ENCODE results near the gene NDUFAF2.
"Not testable (repeated sequence)": the region's sequence is repeated elsewhere in the genome, so short reads cannot be mapped to it uniquely, and the experiment has no call there.

The NDUFAF2 gene

DNA sequence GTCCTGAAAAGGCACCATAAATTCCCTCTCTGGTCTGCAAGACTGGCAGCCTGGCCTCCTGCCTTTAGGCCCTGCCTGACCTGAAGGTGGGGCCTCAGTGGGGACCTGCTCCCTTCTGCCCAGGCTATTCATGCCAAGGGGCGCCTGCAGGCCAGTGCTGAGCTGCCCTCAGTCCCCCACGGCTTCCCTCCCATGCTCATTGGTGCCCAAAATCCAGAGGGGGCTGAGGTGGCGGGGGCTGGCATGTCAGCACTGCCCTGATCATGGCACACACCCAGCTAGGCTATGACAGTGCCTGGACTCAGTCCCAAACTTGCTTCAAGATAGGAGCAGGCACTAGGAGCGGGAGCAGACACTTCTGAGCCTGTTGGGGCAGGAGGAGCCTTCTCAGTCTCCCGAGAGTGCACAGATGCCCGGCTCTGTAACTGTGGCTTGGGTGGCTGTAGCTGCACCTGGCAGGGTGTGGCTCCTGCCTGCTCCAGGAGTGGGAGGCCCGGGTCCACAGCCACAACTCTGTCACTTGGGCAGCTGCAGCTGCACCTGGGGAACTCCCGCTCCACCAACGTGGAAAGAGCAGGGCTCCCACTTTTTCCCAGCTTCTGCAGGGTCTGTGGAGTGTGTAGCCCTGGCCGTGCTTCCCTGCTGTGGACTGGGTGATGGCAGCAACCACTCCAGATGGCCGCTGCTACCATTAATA, 49.0 kb downstream of the NDUFAF2 start:
- no peak for DNase-seq

DNA sequence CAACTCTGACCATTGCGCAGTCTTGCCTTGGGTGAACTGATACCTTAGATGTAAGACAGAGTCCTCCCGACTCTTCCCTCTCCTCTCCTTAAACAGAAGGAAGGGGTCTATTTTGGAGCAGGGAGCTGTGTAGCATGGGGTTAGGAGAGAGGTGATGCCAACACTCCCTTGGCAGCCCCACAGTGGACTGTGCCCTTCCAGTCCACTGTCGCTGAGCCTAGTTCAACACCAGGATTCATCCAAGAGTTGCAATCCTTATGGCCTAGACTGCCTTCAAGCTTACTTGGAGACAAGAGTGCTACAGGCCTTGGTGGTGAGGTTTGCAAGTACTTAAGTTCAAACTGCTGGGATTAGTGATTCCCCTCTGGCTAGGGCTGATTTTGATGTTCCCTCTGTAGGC, 51.4 kb downstream of the NDUFAF2 start:
- no peak for DNase-seq

DNA sequence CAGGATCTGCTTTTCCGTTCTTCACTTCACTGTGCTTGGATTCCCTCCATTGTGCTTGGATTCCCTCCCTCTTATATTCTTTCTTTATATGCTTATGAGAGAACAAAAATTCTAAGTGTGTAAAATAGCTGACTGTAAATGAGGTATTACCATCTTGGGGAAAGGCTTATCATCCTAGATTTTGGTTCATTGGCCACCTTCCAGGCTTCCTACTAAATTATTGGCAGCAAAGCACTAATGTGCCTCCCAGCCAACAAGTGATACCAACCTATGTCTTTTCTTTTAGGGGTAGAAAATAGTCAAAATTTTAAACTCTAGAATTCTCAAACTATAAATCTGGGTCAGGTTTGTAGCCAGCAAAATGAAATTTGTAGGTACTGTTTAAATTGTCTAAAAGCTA, 52.7 kb downstream of the NDUFAF2 start:
- no peak for DNase-seq

DNA sequence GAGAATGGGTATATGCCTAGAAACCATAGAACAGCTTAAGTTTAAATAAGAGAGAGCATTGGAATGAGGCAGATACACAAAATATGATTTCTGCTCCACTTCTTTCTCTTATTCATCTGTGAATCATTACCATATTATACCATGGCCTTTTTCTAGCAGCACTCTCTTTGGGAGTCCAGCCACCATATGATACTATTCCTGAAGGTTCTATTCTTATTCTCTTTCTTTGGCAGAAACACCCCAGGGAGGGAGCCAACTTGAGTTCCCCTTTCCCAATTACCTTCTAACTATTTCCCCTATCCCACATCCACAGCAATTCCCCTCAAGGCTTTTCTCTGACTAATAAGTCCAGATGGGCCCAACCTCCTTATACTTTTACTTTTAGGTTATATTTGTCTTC, 55.9 kb downstream of the NDUFAF2 start:
- DNase-seq = no peak

DNA sequence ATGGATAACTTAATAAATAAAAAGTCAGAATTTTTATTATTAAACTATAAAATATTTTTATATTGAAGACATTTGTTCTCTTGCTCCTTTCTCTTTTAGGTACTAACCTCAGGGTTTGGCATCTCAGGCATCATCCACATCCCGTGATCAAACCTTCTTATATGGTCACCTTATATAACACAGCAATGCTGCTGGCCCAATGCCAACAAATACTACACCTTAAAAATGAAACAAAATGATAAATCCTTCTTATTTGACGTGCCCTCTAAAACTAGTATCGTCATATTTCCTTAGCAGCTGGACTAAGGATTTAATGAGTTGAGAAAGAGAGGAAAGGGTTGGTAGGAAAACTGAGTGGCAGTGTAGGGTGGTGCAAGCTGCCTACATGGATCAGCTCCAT, 56.6 kb downstream of the NDUFAF2 start:
- DNase-seq = no peak

DNA sequence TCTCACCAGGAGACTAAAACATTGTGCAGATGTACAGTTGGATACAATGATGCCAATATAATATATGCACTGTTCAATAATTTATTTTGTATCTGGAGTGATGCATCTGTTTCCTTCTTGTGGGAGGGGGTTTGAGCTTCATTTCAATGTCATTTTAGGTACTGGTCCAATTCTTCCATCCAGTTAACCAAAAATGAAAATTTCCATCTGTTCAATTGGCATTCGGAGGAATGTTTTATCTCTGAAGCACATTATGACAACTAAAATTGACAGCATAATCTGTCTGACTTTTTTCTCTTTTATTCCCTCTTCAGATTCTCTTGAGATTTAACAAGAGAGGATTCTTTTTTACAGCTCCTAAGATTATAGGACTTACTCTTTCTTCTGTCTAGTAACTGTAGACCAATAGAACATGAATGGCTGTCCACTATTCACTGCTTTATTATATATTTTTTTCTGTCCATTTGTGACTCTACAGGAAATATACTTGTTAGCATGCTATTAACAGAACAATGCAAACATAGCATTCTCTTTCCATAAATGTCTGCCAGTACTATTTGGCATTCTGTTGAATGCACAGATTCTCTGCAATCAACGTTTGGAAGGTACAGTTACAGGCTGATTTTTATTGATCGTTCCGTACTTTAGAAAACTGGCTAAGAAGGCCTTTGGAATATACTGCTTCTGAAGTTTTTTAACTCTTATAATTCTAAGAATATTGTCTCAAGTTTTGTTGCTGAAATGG, 57.8 kb downstream of the NDUFAF2 start:
- no peak for DNase-seq

DNA sequence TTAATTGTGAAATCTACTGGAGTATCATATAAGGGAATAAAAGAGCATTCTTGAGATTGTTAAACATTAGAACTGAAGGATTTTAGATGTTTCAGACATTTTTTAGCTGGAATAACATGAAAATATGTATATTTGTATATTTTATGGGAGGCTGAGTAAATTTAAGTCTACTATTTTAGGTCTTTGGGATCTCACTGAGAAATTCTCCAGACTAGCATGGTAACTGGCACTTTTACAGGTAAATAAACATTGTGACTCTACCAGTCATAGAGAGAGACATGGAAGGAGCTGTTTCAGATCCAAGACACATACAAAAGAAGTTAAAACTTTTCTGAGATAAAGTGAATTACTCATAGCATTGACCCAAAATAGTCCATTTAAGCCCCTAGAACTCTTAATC, 59.4 kb downstream of the NDUFAF2 start:
- no peak for DNase-seq

DNA sequence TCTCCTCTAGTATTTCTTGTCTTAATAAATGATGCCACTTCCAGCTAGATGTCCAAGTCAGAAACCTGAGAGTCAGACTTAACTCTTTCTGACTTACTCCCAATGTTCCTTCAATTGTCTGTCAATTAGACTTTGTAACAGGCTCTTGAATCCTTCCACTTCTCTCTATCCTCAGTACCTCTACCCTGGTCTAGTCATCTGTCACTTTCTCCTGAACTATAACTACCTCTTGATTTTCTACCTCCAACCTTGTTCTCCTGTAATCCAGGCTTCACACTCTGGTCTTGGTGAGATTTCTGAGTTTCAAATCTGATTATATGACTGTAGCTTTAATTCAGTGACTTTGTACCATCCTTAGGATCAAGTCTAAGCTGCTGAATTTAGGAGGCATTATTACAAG, 64.9 kb downstream of the NDUFAF2 start:
- no peak for DNase-seq

DNA sequence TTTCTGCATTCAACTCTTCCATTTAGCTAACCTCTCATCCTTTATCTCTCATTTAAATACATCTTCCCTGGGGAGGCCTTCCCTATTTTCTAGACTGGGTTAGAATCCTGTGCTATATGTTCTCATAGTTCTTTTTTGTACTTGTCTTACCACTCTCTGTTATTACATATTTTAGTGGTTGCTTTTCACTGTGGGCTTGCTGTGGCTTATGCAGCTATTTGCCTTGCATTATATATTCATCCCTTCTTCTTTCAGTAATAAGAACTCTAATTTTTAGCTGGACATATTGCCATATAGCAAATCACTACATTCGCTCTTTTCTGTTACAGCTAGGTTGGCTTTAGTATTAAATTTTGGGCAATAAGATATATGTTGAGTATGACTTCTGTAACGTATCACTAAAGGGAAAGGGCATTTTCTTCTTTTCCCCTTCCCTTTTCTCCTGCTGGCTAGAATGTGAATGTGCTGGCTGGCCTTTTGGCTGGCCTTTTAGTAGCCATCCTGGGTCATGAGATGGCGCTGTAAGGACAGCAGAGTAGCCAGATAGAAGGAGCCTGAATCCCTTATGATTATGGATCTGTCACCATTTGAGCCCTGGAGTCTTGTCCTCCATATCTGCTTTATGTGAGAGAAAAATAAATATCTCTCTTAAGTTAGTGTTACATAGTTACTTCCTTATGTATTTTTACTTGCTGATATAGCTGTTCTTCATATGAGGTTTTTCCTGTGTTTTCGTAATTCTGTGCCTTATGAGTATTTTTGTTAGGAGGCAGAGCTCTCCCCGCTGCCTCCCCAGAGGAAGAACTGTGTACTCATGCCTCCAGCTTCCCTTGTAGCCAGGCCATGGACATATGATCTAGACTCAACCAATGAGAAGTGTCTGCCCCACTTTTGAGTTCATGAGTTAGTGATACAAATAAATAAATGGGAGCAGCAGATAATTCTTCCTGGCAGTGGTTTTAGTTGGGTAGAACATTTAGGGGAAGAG, 65.8 kb downstream of the NDUFAF2 start:
- DNase-seq = no peak

DNA sequence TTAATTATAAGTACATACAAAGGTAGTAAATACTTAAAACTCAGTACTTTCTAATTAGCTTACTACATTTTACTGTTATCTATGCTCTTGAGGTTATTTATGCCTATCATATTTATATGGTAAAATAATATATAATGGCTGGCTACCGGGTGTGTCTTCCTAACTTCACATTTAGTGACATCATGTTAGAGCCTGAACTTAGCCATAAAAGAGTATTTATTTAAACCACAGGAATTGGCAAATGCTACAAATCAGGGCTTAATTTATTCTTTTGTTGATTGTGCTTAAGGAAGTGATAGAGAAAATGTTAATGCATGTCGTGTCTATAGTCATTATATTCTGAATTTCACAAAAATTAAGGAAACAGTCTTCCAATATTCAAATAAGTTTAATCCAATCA, 73.1 kb downstream of the NDUFAF2 start:
- no peak for DNase-seq

DNA sequence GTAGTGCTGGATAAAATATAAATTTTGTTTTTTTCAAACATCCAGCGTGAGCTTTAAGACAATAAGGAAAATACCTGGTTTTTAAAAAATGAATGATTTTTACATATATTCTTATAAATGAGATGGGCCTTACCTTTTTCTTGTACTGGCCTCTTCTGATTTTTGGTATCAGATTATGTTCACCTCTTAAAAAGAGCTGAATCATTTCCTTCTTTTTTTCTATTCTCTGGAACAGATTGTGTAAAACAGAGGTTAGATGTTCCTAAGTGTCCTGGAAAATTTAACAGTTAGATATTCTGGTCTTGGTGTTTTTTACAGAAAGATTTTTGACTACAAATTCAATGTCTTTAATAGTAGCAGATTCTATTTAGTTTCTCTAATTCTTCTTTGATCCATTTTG, 74.6 kb downstream of the NDUFAF2 start:
- DNase-seq = no peak

DNA sequence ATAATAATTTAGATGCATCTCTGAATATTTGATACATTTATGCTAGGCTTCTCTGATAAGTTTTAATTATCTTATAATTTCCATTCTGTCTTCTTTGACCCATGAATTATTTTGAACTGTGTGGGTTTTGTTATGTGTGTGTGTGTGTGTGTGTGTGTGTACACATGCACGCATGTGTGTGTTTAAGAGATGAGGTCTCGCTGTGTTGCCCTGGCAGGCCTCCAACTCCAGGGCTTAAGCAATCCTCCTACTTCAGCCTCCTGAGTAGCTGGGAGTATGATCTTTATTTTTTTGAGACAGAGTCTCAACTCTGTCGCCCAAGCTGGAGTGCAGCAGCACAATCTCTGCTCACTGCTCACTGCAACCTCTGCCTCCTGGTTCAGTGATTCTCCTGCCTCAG, 75.4 kb downstream of the NDUFAF2 start:
- no peak for DNase-seq

DNA sequence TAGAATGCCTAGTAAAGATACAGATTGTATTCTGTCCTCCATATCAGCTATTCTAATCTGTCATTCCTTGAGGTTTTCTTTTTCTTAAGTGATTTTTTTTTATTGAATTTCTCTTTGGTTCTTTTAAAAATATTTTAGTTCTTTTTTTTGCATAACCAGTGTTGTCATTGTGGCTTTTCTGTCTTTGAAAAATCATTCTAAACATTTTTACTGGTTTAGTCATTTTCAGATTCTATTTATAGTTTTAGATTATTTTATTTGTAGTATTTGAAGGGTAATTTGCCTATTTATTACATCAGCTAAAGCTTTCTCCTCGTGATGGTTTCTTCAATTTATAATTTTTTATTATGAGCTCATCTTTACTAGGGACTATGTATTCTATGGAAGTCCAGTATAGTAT, 78.1 kb downstream of the NDUFAF2 start:
- DNase-seq = no peak

DNA sequence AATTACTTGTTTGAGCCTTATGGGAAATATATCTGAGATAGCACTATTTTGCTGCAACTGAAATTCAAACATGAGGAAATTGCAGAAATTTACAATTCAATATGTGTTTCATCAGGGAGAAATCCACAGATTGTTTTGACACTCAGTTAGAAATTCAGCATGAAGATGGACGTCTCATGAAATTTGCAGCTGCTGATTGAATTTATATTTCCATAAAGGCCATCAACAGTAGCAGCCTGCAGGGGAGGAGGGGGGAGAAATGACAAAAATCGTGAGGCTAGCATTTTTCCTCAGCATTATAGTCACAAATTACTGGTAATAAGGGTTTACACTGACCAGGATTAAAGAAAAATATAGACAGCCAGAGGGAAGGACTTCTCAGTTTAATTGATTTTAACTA, 81.0 kb downstream of the NDUFAF2 start:
- DNase-seq = no peak

DNA sequence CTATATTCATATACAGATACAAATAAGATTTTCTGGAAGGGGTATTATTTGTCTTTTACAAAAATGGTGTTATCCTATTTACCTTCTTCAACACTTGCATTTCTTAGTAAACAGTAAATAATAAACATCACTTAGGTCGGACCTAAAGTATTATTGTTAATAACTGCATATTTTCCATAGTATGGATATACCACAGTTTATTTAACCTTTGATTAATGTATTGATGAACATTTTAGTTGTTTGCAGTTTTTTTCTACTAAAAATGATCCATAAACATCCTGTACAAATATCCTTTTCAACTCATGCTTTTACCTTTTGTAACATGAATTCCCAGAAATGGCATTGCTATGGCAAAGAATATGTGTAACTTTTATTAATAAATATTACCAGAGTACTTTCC, 83.4 kb downstream of the NDUFAF2 start:
- DNase-seq = no peak

DNA sequence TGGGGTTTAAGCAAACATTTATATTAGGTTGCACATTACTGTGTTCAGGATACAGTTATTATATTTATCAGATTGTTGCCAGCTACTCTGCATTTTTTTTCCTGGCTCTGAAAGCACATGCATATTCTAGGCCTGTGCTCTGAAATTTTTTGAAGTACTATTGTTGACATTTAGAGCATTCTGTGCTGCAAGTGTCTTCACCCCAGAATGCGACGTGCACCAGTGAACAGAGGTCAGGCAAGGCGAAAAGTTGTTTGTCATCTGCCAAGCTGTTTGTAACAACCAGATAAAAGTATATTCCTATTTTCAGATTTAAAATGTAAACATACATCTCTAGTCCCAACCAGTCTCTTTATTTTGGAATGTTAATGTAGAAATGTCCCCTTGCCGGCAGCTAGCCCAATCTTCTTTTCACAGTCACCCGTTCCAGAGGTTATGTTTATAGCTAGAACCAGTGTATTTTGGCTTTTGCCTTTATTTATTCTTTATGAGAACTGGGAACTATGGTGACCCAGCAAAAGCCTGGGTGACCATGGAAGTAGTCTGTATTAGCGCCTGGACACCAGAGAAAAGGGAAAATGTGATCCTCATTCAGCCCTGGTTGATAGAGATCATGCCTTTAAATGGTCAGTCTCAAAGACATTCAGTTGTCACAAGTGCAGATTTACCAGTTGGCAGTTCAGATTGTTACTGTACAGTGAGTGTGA, 84.6 kb downstream of the NDUFAF2 start:
- no peak for DNase-seq

DNA sequence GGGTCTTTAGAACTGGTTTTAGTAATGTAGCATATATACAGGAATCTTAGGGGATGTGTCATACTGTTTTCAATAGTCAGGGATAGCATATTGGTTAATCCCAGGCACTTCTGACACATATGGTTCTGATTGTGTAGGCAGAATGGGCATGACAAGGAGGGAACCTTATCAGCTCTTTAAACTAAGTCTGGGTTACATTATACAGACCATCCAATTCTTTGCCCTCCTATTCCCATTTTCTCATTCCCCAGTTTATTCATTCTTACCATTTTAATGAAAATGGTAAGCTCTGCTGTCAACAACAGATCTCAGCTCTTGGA, 85.1 kb downstream of the NDUFAF2 start:
- DNase-seq = no peak

DNA sequence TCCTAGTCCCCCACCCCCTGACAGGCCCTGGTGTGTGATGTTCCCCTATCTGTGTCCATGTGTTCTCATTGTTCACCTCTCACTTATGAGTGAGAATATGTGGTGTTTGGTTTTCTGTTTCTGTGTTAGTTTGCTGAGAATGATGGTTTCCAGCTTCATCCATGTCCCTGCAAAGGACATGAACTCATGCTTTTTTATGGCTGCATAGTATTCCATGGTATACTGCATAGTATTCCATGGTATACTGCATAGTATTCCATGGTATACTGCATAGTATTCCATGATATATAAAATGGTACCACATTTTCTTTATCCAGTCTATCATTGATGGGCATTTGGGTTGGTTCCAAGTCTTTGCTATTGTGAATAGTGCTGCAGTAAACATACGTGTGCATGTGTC, 86.3 kb downstream of the NDUFAF2 start:
- not testable (repeated sequence) for DNase-seq

DNA sequence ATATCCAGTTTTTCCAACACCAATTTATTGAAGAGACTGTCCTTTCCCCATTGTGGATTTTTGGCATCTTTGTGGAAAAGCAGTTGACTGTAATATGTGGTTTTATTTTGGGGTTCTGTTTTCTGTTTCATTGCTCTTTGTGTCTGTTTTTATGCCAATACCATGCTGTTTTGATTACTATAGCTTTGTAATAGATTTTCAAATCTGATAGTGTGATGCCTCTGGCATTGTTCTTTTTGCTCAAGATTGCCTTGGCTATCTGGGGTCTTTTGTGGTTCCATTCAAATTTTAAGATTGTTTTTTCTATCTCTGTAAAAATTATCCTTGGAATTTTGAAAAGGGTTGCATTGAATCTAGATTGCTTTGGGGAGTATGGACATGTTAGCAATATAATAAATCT, 99.5 kb downstream of the NDUFAF2 start:
- DNase-seq = no peak

DNA sequence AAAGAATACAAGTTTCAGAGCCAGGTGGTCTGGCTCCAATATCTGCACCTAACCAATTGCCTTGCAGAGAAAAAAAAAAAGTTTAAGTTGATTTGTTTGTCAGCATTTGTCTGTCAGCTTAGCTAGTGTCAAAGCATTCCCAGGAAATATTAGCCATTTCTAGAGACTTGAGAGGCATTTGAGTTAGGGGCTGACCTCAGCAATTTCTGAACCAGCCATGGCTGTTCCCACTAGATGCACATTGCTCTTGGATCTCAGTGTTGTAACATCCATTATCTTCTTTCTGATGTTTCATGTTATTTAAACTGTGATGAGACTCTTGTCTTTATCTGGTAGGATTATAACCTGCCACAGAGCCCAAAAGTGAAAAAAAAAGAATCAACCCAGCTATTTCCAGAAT, 102.3 kb downstream of the NDUFAF2 start:
- DNase-seq = no peak

DNA sequence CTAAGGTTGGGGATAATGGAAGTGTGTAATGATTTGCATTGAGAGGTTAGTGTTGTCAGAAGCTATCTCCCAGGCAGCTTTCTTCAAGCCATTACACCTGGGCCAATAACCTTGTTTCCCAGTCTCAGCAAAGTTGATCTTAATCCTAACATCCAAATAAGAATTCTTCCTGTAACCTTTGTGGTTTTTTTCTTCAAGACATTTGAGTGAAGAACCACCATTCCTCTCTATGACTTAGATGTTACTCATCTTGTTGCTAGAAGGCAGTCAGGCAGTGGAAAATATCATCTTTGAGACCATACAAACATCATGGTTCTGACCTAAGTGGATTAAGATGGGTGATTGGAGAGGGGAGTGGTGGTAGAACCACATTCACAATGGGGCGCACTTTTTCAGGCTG, 103.5 kb downstream of the NDUFAF2 start:
- no peak for DNase-seq

DNA sequence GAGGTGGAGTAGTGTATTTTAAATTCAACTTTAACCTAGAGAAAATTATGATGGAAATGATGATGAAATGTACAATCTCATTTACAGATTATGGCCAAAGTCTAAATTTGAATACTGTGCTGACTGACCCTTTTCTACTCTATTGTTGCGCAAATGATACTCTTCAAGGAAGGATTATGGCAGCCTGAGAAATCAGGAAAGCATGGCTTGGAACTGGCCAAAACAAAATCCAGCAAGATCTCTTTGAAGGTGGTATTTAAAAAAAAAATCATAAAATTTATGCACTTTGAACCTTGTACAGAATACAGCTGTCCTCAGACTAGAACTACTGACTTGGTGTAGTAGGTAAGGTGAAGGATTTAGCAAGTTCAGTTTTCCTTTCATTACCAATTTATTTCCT, 105.3 kb downstream of the NDUFAF2 start:
- DNase-seq = no peak

DNA sequence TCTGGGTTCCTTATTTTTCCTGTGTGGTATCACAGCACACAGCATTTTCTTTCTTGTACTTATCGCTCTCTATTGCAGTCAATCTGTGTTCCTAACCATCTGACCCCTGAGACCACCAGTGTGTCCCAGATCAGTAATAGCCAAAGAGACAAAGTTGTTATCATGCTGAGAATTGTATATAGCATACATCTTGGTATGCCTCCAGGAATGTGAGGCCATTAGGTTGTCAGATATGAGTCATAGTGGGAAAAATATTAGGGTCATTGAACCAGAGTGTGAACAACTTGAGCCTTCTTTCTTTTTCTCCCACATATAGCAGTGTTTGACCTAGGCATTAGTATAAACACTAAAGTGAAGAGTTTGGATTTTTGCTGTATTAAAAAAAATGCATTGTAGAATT, 106.3 kb downstream of the NDUFAF2 start:
- no peak for DNase-seq
